Stimulated activated CD8-positive, alpha-beta memory T cell treated with anti-CD3 and anti-CD28 coated beads, Interleukin-15, amount 100 ng/mL, for 4 hours (primary cell): ENCODE data around the gene CXCL14.

Experiments
- DNase-seq, 2 donors: peaks; one replicate each; pipeline ENCODE4 v3.0.0-alpha.2; 2020; ENCODE audit warnings: low read depth in 2 of 2

The CXCL14 gene

GRCh38 chr5:135567661-135568060, 11.1 kb downstream of the CXCL14 start:
- no peak for DNase-seq

GRCh38 chr5:135566422-135567400, 12.1 kb downstream of the CXCL14 start:
- no peak for DNase-seq

- peak in 1 of 2 donors; percentile 25 for DNase-seq
These were observed 12.9 kb downstream of the CXCL14 start for GRCh38 chr5:135565725-135566421.

DNA sequence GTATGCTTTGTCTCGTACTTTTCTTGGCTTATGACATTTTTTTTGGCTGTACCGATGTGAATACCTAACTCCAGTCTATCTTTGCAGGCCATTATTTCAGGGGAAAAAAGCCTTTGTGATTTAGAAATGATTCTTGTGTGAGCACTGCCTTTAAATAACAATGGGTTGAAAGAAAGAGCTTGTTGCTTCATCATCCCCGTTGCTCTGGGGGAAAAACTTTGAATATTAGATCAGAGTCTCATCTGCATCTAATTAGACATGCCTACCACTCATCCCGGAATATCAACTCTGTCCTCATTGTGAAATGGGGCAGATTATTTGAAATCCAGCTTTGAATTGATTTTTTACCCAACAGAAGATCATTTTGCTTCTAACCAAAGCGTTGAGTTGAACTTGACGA, 13.5 kb downstream of the CXCL14 start:
- DNase-seq, result no peak

DNA sequence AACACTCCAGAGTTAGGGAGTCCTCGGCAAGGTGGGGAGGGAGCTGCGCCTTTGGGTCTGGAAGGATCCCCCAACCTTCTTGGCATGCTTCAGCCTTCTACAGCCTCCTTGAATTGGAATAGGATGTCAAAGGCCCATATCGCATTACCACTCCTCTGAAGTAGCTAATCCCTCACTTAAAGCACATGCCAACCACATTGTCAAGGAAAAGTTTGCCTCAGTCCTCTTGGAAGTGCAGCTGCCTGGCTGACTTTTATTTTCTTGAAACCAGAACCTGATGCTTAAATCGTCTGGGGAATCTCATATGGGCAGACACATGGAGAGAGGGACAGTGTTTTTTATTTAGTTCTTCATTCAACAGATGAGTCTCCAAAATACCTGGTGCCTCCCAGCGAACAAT, 14.5 kb downstream of the CXCL14 start:
- DNase-seq, result no peak

DNA sequence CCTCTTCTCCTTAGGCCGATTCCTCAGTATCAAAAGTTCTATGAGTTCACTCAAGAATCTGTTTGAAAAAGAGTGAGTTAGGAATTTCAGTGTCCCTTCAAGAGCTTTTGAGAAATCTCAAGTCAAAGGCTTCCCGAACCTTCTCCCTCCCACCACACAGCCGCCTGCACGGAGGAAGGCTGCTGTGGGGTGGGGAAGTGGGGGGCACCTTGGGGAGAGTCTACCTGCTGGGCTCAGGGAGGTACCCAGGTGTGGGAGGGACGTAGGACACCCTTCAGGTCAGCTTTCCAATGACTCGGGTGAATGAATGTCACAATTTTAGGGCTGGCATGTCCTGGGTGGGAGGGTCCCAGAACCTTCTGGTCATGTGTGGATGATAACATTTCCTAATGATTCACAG, 17.5 kb downstream of the CXCL14 start:
- DNase-seq, result no peak

- DNase-seq, result no peak
These were observed 17.9 kb downstream of the CXCL14 start for GRCh38 chr5:135560858-135561257.

GRCh38 chr5:135559354-135559753, 19.4 kb downstream of the CXCL14 start:
- DNase-seq, result no peak

DNA sequence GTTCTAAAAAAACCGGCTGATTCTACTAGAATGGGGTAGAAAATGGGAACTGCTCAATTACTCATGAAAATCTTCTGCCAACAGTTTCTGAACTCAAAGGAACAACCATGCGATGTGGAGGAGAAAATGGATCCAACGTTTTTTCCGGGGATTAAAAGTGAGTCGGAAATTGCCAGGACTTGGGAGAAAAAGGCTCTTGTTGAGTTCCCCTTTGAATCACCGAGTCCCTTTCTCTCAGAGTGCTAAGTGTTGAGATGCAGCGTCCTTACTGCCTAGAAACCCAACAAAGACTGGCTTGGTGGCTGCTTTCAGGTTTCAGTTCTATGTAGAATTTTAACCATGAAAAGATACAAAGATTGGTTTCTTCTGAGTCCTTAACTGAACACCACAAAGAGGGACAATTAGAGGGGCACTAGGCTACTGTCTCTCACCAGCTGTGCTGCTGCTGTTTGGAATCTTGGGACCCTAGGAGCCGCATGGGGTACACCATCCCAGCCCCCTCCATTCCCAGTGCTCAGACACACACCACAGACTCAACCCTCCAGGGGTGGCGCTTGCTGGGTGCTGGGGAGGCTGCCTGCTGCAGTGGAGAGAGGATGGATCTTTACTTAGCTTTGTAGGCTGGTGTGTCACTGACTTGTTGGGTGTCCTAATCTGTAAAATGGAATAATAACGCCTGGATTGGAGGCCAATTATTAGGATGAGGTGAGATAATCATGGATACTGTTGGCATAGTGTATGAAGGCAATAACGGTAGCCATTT, 21.5 kb downstream of the CXCL14 start:
- DNase-seq, result no peak

- DNase-seq, result no peak
These were observed 22.2 kb downstream of the CXCL14 start for GRCh38 chr5:135556620-135557019.

- DNase-seq, result no peak
These were observed 23.3 kb downstream of the CXCL14 start for GRCh38 chr5:135555530-135555929.

DNA sequence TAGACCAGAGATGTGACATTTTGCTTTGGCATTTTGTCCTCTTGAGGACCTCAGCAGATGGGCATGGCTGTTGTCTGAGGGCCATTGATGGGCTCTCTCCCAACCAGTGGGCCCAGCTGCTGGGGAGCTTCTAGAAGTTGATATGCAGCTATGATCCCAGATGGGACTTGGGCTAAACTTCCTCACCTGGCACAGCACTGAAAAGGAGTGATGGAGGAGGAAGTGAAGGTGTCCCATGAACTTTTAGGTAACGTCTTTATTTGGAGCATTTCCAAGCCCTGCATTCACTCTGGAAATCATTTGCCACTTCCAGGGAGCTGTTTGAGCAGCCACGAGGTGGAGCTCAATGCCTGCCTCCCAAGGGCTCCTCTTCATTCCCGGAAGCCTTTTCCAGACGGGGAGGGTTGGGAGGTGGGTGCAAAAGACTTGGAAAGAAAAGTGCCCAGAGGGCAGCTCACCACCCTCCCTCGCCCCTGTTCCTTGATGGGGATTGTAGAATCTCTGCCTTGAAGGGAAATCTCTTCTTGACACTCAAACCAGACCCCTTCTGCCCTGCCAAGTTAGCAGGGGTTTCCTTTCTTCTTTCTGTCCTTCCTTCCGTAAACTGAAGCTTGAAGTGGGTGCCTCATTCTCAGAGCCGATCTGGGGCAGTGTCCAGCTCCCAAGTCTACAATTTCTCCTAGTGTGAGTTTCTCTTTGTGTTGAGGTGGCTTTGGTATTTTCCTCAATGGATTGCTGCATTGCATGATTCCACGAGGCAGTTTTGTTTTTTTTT, 24.9 kb downstream of the CXCL14 start:
- DNase-seq, result no peak

GRCh38 chr5:135551593-135552447, 27.0 kb downstream of the CXCL14 start:
- DNase-seq, result peak in 1 of 2 donors; percentile 10

DNA sequence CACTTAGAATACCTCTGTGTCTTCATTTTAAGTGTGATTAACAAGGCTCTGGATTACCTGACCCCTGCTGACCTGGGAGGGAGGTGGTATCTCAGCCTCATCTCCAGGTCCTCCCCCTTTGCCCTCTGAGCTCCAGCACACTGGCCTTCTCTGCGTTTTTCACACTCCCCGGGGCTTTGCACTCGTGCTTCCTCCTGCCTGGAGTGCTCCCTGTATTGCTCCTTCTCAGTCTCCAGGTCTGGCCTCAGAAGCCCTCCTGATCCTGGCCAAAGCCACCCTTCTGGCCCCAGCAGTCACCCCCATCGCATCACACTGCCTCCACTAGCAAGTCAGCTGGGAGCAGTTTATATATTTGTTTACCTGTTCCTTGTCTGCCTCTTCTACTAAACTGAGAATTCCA, 29.4 kb downstream of the CXCL14 start:
- no peak for DNase-seq

DNA sequence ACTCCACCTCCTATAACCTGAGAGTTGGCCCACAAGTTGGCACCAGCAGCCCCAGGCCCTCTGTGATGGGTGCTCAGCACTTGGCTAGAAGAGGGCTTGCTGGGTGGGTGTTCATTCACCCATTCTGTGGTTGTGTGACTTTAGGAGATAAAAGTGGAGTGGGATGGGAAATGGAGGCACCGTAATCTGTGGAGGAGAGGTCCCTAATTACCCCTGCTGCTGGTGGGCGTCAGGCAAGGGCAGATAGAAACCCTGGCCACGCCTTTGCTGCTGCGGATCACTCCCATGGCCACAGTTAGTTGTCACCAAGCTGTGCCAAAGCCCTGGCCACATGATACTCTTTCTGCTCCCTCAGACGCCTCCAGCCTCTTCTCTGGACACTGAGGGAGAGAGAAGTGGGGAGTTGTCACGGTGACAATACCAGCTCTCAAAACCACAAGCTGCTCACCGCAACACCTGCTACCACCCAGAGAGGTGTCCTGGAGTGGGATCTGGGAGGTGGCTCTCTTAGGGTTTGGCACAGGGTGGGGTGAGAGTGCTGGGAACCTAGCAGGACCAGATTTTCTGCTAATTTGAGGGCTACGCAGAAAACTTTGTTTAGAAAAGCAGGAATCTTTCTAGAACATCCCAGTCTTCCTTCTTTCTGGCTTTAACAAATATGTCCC, 31.1 kb downstream of the CXCL14 start:
- no peak for DNase-seq

- DNase-seq, result no peak
These were observed 31.9 kb downstream of the CXCL14 start for GRCh38 chr5:135546912-135547311.

GRCh38 chr5:135546101-135546500, 32.7 kb downstream of the CXCL14 start:
- no peak for DNase-seq

DNA sequence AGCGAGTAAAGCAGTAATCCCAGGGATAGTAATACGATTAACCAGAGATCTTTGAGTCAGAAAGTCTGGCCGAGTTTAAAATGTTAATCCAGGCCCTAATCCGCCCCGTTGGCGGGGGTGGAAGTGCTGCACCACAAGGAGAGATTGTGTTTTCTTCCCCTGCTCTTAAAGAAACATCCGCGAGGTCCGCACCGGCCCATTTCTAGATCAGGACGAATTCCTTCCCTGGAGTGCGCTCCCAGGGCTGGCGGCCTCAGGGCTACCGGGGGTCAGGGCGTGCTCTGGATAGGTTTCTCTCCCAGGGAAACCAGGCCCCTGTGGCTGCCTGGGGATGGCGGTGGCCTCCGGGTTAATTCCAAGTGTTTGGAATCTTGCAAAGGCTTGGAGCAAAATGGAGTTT, 33.7 kb downstream of the CXCL14 start:
- no peak for DNase-seq

DNA sequence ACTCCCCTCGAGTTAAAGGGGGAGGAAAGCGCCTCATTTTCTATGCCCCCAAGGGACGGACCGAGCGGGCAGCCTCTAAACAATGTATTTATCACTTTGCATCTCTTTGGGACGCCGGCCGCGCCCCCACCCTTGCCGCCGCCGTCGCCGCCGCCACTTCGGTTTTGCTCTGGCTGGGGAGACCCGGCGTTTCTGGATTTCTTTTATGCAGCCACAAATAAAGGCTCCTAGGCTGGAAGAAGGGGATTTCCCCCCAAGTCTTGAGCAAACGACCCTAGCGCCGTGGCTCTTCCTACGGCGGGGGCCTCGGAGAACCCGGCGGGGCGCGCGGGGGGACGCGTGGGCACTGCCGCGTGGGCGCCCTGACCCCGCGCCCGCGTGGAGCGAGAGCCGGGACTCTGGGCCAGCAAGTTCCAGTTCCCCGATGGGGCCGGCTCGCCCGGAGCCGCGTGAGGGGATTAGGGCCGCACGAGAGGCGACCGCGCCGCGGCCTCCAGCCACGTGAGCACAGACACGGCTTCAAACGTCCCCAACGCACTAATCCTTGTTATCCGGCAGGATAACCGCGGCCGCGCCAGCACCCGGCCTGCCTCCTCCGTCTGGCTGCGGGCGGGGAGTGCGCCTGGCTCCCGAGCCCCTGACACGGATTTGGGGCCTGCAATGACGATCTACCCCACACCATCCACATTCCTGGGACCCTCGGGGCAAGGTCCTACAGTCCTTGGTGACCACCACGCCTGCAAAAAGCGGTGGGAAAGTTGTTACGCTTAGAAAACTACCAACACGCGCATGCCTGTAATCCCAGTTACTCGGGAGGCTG, 35.1 kb downstream of the CXCL14 start:
- DNase-seq, result no peak
